ENCODE results near the gene MYO5B.

MYO5B gene

GRCh38 chr18:50073319-50073718 lies 121.6 kb downstream of the MYO5B start:
- no peak for DNase-seq

GRCh38 chr18:50072146-50072545 lies 122.8 kb downstream of the MYO5B start:
- no peak for DNase-seq

- DNase-seq: no peak
Measured at GRCh38 chr18:50071397-50071796, 123.5 kb downstream of the MYO5B start.

DNA sequence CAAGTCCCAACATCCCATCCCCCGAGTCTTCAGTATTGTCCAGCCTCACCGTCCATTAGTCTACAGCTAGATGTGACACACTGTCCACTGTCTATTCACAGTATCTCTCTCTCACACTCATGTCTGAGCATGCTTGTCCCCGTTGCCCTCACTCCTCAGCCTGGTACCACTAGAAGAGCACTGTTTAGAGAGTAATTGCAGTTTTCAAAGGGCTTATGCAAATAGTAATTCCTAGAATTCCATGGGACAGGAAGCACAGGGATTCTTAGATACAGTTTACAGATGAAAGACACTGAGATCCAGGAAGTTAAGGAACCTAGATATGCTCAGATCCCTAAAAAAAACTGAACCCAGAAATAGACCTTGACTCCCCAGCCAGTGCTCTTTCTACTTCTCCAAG lies 125.5 kb downstream of the MYO5B start:
- DNase-seq: no peak

DNA sequence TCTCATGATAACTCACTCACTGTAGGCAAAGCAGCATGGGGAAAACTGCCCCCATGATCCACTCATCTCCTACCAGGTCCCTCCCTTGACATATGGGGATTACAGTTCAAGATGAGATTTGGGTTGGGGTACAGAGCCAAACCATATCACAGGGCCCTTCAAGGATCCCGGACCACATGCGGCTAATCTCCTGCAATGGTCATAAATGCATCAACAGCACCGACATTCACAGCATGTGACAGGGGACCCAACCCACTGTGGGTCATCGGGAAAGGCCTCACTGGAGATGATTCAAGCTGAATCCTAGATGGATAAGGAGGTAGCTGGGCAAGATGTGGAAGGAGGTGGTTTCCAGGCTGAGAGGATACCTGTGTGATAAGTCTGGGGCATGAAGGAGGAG lies 129.4 kb downstream of the MYO5B start:
- DNase-seq: no peak

DNA sequence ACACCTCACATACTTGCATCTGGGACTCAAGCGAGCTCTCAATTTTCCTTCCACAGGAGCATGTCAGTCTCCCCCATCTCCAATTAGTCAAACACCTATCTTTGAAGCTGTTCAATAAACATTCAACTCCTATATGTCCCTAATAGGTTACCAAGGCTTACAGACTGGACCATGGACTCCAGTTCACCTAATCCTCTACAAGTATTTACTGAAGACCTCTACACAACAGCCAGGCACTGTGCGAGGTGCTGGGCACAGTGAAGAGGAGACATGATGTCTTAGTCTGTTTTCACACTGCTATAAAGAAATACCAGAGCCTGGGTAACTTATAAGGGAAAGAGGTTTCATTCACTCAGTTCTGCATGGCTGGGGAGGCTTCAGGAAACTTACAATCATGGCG lies 129.9 kb downstream of the MYO5B start:
- no peak for DNase-seq

- DNase-seq: no peak
Measured at GRCh38 chr18:50061876-50062517, 132.9 kb downstream of the MYO5B start.

GRCh38 chr18:50060822-50061221 lies 134.1 kb downstream of the MYO5B start:
- no peak for DNase-seq

DNA sequence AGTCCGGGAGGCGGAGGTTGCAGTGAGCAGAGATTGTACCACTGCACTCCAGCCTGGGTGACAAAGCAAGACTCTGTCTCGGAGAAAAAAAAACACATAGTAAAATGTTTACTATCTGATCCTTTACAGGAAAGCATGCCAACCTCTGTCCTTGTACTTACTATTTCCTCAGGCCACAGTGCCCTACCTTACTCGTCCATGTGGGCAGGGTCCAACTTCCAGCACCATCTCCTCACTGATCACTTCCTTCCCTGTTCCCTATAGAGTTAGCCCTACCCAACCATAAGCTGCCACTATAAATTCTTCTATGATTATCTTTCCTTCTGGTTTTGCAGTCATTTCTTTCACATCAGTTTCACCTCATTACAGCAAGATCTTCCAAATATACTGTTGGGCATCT lies 136.2 kb downstream of the MYO5B start:
- DNase-seq: no peak

DNA sequence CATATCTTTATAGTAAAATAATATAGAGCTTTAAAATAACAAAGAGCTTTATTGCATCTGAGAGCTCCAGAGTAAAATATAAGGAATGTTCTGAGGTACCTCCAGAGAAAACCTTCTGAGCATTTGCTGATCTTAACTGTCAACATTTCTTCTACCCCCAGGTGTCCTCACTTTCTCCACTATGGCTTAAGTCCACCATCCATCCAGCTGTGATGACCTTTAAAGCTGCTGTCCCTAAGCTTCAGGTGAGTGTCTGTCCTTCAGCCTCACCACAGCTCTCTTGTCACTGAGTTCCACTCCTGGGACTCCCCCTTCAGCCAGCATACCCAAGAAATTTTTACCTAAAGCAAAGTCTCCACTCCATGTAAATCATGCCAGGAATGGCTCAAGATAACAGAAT lies 137.9 kb downstream of the MYO5B start:
- no peak for DNase-seq

- no peak for DNase-seq
Measured at GRCh38 chr18:50056185-50056584, 138.8 kb downstream of the MYO5B start.

DNA sequence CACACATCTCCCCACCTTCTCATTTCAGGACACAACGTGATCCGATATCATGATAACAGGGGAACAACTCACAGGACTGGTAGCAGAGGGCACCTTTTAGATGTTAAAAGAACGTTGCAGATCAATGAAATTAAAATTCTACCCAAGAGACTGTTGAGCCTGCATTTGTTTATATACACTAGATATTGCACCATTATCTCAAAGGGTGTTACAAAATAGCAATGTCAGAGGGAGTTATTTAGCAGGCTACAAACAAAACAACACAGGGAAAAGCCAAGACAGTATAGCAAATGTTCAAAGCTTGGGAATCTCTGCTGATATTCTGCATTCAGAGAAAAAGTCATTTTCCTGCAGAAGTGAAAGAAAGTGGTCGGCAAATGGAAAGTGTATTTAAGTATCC lies 139.5 kb downstream of the MYO5B start:
- DNase-seq: no peak

DNA sequence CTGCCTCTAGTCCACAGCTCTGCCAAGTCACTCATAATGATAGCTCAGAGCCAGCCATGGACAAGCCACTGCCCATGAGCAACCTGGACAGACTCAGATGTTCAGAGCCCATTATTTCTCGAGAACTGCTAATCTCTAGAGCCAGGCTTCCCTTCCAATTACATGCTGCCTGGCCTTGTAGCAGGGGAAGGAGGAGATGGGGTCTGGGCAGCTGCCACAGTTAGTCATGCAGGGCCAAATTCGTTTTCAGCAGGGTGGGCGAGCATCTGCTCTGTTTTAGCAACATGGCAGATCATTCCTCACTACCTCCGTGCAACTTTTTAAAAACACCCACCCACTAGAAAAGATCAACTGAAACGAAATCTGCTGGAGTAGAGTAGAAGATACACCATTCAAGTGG lies 141.8 kb downstream of the MYO5B start:
- DNase-seq: peak in 14 of 56 donors; percentile 5 to 68 (median 20)

GRCh38 chr18:50051288-50051687 lies 143.7 kb downstream of the MYO5B start:
- DNase-seq: no peak

DNA sequence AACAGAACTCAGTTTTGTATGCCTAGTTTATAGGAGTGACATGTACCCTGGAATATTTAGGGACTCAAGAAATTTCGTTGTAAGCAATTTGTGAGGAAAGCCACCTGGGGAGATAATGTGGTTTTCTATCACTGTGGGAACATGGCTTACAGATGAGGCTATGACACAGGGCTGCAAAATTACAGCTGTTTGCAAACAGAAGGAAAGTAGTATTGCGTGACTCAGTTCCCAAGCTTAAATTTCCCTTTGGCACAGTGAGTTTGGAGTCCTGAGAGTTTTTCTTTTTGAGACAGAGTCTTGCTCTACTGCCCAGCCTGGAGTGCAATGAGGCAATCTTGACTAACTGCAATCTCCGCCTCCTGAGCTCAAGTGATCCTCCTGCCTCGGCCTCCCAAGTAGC lies 149.8 kb downstream of the MYO5B start:
- DNase-seq: no peak

DNA sequence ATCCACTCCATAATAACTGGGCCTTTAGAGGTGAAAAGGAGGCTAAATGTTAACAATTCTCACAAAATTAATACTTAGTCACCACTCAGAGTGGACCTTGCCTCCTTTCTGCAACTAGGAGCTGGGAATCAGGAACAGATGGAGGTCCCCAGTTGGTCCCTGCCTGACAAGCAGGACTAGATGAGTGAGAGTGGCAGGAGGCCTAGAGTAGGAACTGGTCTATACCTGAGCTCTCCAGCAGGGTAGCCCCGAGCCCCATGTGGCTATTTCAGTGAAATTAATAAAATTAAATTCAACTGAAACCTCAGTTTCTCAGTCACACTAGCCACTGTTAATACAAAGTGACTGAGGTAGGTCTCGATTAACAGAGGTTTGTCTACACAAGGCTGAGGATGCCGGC lies 150.5 kb downstream of the MYO5B start:
- no peak for DNase-seq

- no peak for DNase-seq
Measured at GRCh38 chr18:50042611-50043010, 152.3 kb downstream of the MYO5B start.

- DNase-seq: no peak
Measured at GRCh38 chr18:50039746-50040145, 155.2 kb downstream of the MYO5B start.

DNA sequence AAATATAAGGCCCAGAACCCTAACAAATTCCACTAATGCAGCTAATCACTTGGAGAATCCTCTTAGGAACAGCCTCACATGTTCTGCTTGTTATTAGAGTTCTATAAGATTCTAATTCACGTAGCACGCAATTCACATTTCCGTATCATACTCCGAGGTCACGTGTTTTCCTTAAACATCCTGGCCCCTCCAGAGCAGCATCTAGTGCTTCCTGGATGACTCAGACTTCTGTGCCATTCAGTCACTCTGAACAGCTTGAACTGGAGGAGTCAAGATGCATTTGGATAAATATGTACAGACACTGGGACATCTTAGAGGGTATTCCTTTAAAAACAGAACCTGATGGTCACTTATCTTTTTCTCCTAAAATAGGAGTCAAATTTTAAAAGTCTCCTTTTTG lies 156.5 kb downstream of the MYO5B start:
- no peak for DNase-seq

DNA sequence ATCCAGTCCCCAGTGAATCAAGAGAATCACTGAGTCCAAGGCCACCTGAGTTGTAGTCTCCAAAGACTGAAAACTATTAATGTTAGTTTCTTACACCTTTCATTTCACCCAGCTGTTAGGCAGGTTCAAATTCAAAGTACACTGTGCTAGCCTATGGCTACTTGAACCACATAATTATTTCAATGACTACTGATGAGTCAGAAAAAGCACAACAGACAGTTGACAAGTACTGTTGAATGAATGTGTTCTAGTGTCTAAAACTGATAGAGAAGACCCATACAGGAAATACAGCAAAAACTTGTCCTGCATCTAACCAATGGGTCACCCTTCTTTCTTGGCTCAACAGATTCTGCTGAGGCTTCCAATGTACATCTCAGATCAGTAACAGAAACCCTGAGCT lies 160.9 kb downstream of the MYO5B start:
- DNase-seq: no peak

- no peak for DNase-seq
Measured at GRCh38 chr18:50033004-50033403, 161.9 kb downstream of the MYO5B start.

DNA sequence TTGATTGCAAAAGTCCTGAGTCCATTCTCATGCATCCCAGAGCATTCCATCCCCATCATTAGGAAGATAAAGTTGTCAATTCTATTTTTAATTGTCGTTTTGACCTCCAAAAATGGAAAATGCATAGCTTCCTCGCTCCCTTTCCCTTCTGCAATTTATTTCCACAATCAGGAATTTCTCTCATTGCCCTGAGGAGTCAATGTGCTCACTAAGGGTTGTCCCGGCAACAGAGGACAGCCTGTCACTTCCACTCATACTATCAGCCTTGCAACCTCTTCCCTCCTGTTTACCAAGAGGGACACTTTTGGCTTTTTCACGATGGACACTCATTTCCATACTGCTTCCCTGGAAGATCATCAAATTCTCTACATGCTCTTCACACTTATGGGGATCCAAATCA lies 164.8 kb downstream of the MYO5B start:
- DNase-seq: no peak

- DNase-seq: no peak
Measured at GRCh38 chr18:50027996-50028395, 167.0 kb downstream of the MYO5B start.

DNA sequence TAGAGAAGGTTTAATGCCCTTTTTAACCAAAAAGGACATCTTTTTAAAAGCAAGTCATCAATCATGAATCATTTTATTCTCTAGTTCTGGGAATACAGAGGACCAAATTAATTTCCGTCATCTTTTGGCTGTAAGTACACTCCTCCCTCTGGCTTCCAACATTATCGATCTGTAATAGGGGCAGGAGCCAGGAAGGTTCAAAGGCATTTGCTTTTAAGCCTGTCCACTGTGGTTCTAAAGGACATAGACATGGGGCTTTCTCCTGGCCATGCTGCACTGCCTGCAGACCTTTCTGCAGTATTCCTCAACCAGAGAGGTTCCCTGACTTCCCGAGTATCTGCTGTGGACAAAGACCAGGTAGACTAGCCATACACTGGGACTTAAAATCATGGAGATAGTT lies 170.5 kb downstream of the MYO5B start:
- no peak for DNase-seq

Data from amygdala (tissue), 56 donors.